Measurements from ENCODE around the gene KRTAP5-6.

The KRTAP5-6 gene

GRCh38 chr11:1733716-1734640 lies 37.0 kb downstream of the KRTAP5-6 start:
- DNase-seq (ENCODE audit: low read depth): no peak

- no peak for DNase-seq (ENCODE audit: low read depth)
These were observed 37.7 kb downstream of the KRTAP5-6 start for GRCh38 chr11:1734641-1735081.

- no peak for DNase-seq (ENCODE audit: low read depth)
These were observed 38.3 kb downstream of the KRTAP5-6 start for GRCh38 chr11:1735271-1735670.

- no peak for DNase-seq (ENCODE audit: low read depth)
These were observed 39.5 kb downstream of the KRTAP5-6 start for GRCh38 chr11:1736447-1736992.

- DNase-seq (ENCODE audit: low read depth): no peak
These were observed 40.2 kb downstream of the KRTAP5-6 start for GRCh38 chr11:1737080-1737757.

GRCh38 chr11:1738380-1738779 lies 41.4 kb downstream of the KRTAP5-6 start:
- DNase-seq (ENCODE audit: low read depth): no peak

GRCh38 chr11:1739576-1739975 lies 42.6 kb downstream of the KRTAP5-6 start:
- DNase-seq (ENCODE audit: low read depth): no peak

- DNase-seq (ENCODE audit: low read depth): no peak
These were observed 44.0 kb downstream of the KRTAP5-6 start for GRCh38 chr11:1740786-1741530.

GRCh38 chr11:1741741-1742140 lies 44.7 kb downstream of the KRTAP5-6 start:
- no peak for DNase-seq (ENCODE audit: low read depth)

- no peak for DNase-seq (ENCODE audit: low read depth)
These were observed 45.4 kb downstream of the KRTAP5-6 start for GRCh38 chr11:1742371-1742770.

- DNase-seq (ENCODE audit: low read depth): no peak
These were observed 46.0 kb downstream of the KRTAP5-6 start for GRCh38 chr11:1742869-1743584.

- DNase-seq (ENCODE audit: low read depth): no peak
These were observed 46.7 kb downstream of the KRTAP5-6 start for GRCh38 chr11:1743585-1744136.

GRCh38 chr11:1744137-1744886 lies 47.3 kb downstream of the KRTAP5-6 start:
- no peak for DNase-seq (ENCODE audit: low read depth)

GRCh38 chr11:1744891-1745700 lies 48.1 kb downstream of the KRTAP5-6 start:
- DNase-seq (ENCODE audit: low read depth): no peak

- DNase-seq (ENCODE audit: low read depth): no peak
These were observed 48.8 kb downstream of the KRTAP5-6 start for GRCh38 chr11:1745701-1746320.

- DNase-seq (ENCODE audit: low read depth): no peak
These were observed 49.5 kb downstream of the KRTAP5-6 start for GRCh38 chr11:1746511-1746931.

- no peak for DNase-seq (ENCODE audit: low read depth)
These were observed 50.2 kb downstream of the KRTAP5-6 start for GRCh38 chr11:1746956-1747752.
